Muscle of leg (tissue), 16 donors: Measurements from ENCODE around the gene SIX2. TPM values are rescaled to one million over a fixed set of nuclear protein-coding genes. Genes with fewer than 3 reads are reported as not detected.

Source experiments
- DNase-seq: peaks from one replicate; pipeline ENCODE4 v3.0.0; 2013
- H3K27ac ChIP-seq: one replicate; pipeline ENCODE4 v1.5.1; 2013; ENCODE audit warnings: mild to moderate bottlenecking, low read length, control low read depth
- H3K27me3 ChIP-seq: one replicate; pipeline ENCODE4 v1.6.1; 2013; ENCODE audit warnings: low read length; ENCODE audit not compliant: control insufficient read depth, insufficient read depth
- H3K36me3 ChIP-seq: one replicate; pipeline ENCODE4 v1.6.1; 2013; ENCODE audit warnings: low read length; ENCODE audit not compliant: control insufficient read depth, insufficient read depth
- H3K4me1 ChIP-seq: one replicate; pipeline ENCODE4 v1.6.1; 2013; ENCODE audit warnings: low read length; ENCODE audit not compliant: control insufficient read depth, insufficient read depth
- H3K4me3 ChIP-seq: one replicate; pipeline ENCODE4 v1.5.1; 2013; ENCODE audit warnings: low read length, control low read depth
- H3K9me3 ChIP-seq: replicated peaks from 2 replicates; pipeline ENCODE4 v1.6.1; 2013; ENCODE audit warnings: low read depth, low read length; ENCODE audit not compliant: control insufficient read depth
- WGBS: methylation state at CpG from one replicate; pipeline ENCODE4 v1.1.5; 2013; ENCODE audit warnings: missing lambda C conversion rate; ENCODE audit not compliant: insufficient coverage; 5-methylcytosine and 5-hydroxymethylcytosine counted together
- long read RNA-seq, 11 donors: transcript quantifications; one replicate each; lab custom pipeline, GENCODE V29; 2026
- polyA plus RNA-seq, 8 donors: library from polyadenylated mRNA; unstranded; fragments of 120-200 nt; gene quantifications; one replicate each; pipeline versions ENCODE4 v1.2.1 to v1.2.3, GENCODE V29; 2013; ENCODE audit warnings: inconsistent platforms in 1 of 8, low replicate concordance in 1 of 8; ENCODE audit not compliant: insufficient read length in 8 of 8, insufficient read depth in 1 of 8
- total RNA-seq: library from RNA; stranded (reverse); fragments of 120-200 nt; gene quantifications from one replicate; pipeline ENCODE4 v1.2.4, GENCODE V29; 2013

SIX2 gene
- total RNA-seq (3.3 TPM), polyA plus RNA-seq (10 to 100 TPM in 6 of 8 donors, 1 to 10 TPM in 2; 4.5 to 20.0 (median 15.7) TPM)
- long read RNA-seq, donor 1, transcript SIX2-201 (2 exons, 2,205 nt): major isoform, 5 of 5 reads
- long read RNA-seq, donor 1, partial matches to known transcripts: 0 of 5 reads
- long read RNA-seq, donor 1, other reads (novel, unspliced or antisense): 0 of 5 reads
- long read RNA-seq, donor 2: 0 reads
- long read RNA-seq, donor 3, partial matches to known transcripts: 0 of 4 reads
- long read RNA-seq, donor 3, other reads (novel, unspliced or antisense): 0 of 4 reads
- long read RNA-seq, donor 4, partial matches to known transcripts: 0 of 4 reads
- long read RNA-seq, donor 4, other reads (novel, unspliced or antisense): 0 of 4 reads
- long read RNA-seq, donor 5, transcript SIX2-201 (2 exons, 2,205 nt): major isoform, 9 of 9 reads
- long read RNA-seq, donor 5, partial matches to known transcripts: 0 of 9 reads
- long read RNA-seq, donor 5, other reads (novel, unspliced or antisense): 0 of 9 reads
- long read RNA-seq, donor 6, partial matches to known transcripts: 0 of 4 reads
- long read RNA-seq, donor 6, other reads (novel, unspliced or antisense): 0 of 4 reads
- long read RNA-seq, donor 7, transcript SIX2-201 (2 exons, 2,205 nt): major isoform, 5 of 5 reads
- long read RNA-seq, donor 7, partial matches to known transcripts: 0 of 5 reads
- long read RNA-seq, donor 7, other reads (novel, unspliced or antisense): 0 of 5 reads
- long read RNA-seq, donor 8, partial matches to known transcripts: 0 of 2 reads
- long read RNA-seq, donor 8, other reads (novel, unspliced or antisense): 0 of 2 reads
- long read RNA-seq, donor 9, partial matches to known transcripts: 0 of 2 reads
- long read RNA-seq, donor 9, other reads (novel, unspliced or antisense): 0 of 2 reads
- long read RNA-seq, donor 10, partial matches to known transcripts: 5 of 7 reads
- long read RNA-seq, donor 10, other reads (novel, unspliced or antisense): 0 of 7 reads
- long read RNA-seq, donor 11, transcript SIX2-201 (2 exons, 2,205 nt): major isoform, 5 of 5 reads
- long read RNA-seq, donor 11, partial matches to known transcripts: 0 of 5 reads
- long read RNA-seq, donor 11, other reads (novel, unspliced or antisense): 0 of 5 reads

DNA sequence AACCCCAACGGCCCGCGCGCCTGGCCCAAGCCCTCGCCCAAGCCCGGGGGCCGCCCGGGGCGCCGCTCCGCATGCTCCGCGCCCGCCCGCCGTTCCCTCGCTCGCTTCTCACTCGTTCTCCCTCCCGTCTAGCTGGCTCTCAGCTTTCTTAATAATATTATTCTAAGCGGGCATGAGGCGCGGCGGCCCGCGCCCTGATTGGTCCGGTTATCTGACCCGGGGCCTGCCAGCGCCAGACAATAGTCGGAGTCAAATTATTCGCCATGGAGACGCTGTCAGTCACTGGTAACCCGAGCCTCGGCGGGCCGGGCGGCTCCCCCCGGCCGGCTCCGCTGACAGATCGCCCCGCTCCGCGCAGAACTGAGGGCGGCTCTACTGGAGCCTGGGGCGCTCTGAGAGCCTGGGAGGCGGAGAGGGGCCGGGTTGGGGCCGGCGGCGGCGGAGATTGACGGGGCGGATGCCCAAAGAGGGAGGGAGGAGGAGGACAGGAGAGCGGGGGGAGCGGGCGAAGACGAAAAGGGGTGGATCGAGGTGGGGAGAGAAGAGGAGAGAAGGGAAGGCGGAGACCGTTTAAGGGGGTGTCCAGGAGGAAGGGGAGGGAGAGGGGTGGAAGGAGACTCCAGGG lies at the start of gene SIX2:
TSS of gene SIX2 (minus strand) at position 150 of the 625 bp plus-strand sequence. CDS start 342 bp downstream, outside the sequence.
- DNase-seq: peak; percentile 99
- under 1% methylated on average over 60 of the region's 61 CpGs for WGBS
- Histone ChIP-seq H3K36me3 (no peaks in the 10 kb centered on the region), H3K9me3 (no peaks in the 10 kb centered on the region), H3K27me3 (peaks cover 92% of the 10 kb centered on the region), H3K4me3 (peak within 1 kb of the TSS; percentile 55), H3K27ac (peak within 1 kb of the TSS; percentile 94), H3K4me1 (peaks cover 71% of the 10 kb centered on the region)

DNA sequence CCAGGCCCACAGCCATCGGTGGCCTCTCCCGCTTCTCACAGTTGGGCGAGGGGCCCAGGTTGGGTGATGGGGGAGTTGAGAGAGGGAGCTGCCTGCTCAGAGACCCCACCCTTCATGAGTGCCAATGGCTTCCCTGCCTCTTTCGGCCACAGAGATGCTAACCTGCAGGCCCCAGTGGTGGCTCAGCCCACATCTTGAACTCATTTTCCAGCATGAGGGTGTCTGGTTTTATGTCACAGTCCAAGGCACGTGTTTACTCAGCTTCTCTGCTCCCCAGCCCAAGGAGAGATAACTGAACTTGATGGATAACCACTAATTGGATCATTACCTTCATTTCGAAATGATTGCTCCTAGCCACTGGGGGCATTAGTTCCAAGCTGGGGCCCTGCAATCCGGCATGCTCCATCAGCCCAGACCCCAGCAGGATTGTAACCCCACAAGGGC lies 45.9 kb upstream of the SIX2 start:
- DNase-seq: peak; percentile 11
- no peak overlapping the region for H3K27ac ChIP-seq
- peaks cover 3% of the 10 kb centered on the region for H3K4me1 ChIP-seq
- WGBS: 30% methylated on average over 3 of the region's 7 CpGs
- H3K36me3 ChIP-seq: no peaks in the 10 kb centered on the region
- peaks cover 2% of the 10 kb centered on the region for H3K27me3 ChIP-seq
- no peaks in the 10 kb centered on the region for H3K9me3 ChIP-seq
- H3K4me3 ChIP-seq: no peak overlapping the region

DNA sequence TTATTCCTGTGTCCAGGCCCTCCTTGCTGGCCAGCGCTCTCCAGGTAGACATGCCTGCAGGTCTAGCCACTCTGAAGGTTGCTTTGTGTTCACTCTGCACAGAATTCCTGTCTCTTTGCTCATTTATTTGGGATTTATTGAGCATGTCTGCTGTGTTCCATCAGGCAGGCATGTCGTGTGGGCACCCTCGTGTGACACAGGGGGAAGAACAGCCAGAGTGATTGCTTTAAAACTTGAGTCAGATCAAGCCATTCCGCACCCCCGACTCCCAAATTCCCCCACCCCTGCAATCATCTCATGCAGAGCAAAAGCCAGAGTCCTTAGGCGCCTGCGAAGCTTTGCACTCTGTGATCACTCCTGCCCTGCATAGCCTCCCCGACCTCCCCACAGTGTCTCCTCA lies 44.7 kb upstream of the SIX2 start:
- no peaks in the 10 kb centered on the region for H3K36me3 ChIP-seq
- no peak overlapping the region for H3K4me3 ChIP-seq
- no peaks in the 10 kb centered on the region for H3K9me3 ChIP-seq
- peaks cover 3% of the 10 kb centered on the region for H3K4me1 ChIP-seq
- 69% methylated on average over 7 of the region's 8 CpGs for WGBS
- DNase-seq: no peak
- H3K27me3 ChIP-seq: peaks cover 5% of the 10 kb centered on the region
- no peak overlapping the region for H3K27ac ChIP-seq

DNA sequence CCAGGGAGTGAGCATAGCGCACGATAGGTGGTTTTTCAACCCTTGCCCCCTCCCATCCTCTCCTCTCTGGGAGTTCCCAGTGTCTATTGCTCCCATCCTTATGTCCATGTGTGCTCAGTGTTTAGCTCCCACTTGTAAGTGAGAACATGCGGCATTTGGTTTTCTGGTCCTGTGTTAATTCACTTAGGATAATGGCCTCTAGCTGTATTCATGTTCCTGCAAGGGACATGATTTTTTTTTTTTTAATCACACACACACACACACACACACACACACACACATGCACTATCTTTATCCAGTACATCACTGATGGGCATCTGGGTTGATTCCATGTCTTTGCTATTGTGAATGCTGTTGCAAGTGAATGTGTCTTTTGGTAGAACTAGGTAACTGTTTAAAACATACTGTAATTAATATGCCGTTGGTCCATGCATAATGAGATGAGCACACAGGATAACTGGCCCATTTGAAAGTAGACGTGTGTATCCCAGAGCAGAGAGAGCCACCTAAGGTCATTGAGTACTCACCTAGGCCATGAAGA lies 43.2 kb upstream of the SIX2 start:
- no peaks in the 10 kb centered on the region for H3K9me3 ChIP-seq
- H3K4me3 ChIP-seq: no peak overlapping the region
- peaks cover 5% of the 10 kb centered on the region for H3K27me3 ChIP-seq
- no peak for DNase-seq
- no peaks in the 10 kb centered on the region for H3K36me3 ChIP-seq
- H3K4me1 ChIP-seq: peaks cover 3% of the 10 kb centered on the region
- 100% methylated on average over 2 of the region's 5 CpGs for WGBS
- H3K27ac ChIP-seq: no peak overlapping the region

DNA sequence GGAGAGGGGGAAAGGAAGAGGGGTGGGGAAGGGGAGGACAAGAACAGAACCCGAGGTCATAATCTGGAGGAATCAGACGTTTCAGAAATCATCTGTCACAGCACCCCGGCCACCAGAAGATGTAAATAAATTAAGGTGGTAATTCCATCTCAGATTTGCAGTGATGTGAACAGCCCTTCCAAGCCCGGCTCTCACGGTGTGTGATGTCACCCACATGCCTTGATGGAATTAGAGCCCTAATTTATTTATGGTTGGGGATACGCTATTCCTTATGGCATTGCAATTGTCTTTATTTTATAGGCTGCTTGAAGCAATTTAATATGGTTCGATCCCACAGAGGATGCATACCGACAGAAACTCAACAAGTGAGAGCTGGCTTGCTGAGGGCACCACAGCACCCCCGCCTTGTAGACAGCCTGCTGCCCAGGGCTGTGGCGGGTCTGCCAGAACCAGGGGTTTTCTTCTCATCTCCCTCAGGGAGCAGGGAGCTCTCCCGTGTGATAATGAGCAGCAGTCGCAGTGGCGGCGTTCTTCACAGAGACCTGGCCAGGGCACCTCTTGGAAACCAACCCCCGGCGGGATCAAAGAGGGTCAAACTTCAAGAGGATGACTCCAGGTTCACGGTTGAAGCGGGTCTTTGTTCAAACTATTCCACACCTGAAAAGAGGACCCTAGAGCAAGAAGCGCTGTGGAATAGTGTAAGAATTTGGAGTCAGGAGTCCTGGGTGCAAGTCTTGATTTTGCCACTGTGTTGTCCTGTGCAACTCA lies 40.5 kb upstream of the SIX2 start:
- DNase-seq: no peak
- Histone ChIP-seq H3K9me3 (no peaks in the 10 kb centered on the region), H3K27me3 (peaks cover 3% of the 10 kb centered on the region), H3K27ac (no peak overlapping the region), H3K36me3 (no peaks in the 10 kb centered on the region), H3K4me3 (no peak overlapping the region), H3K4me1 (no peaks in the 10 kb centered on the region)
- 75% methylated on average over 13 of the region's 19 CpGs for WGBS

DNA sequence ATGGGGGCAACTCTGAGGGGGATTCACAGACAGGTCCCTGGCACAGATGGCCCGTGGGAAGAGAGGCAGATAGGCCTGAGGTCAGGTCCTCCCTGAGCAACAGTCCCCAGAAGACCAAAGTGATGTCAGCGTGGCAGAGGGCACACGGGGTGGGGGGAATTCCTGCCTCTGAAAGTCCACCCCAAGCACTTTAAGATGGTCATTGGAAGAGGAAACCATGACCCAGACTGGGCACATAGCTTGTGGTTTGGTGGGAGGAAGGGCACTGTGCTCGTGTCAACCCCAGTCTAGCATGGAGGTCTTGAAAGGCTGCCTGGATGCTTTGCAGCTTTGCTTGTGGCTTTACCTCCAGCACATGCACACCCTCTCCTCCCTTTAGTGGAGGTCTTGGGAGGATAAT lies 38.0 kb upstream of the SIX2 start:
- WGBS: no CpG with 5 or more reads among the region's 4 CpGs
- peaks cover 4% of the 10 kb centered on the region for H3K27me3 ChIP-seq

DNA sequence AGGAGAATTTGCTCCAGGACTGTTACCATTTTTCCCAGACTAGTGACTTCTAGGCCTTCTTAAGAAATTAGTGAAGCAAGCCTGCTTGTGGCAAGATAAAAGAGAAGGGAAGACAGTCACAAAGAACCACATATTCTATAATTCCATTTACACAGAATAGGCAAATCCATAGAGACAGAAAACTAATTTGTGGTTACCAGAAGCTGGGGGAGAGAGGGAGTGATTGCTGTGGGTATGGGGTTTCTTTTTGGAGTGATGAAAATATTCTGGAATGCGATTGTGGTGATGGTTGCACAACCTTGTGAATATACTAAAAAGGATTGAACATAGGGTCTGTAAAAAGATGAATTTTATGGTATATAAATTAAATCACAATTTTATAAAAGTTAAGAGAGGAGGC lies 37.5 kb upstream of the SIX2 start:
- no CpG with 5 or more reads among the region's 1 CpG for WGBS
- DNase-seq: no peak
- H3K9me3 ChIP-seq: no peaks in the 10 kb centered on the region
- H3K27me3 ChIP-seq: peaks cover 7% of the 10 kb centered on the region
- no peak overlapping the region for H3K4me3 ChIP-seq
- no peaks in the 10 kb centered on the region for H3K4me1 ChIP-seq
- H3K36me3 ChIP-seq: no peaks in the 10 kb centered on the region
- H3K27ac ChIP-seq: no peak overlapping the region

More for the DNA sequence above, 38.0 kb upstream of the SIX2 start:
- Histone ChIP-seq H3K36me3 (no peaks in the 10 kb centered on the region), H3K27ac (no peak overlapping the region), H3K9me3 (no peaks in the 10 kb centered on the region), H3K4me1 (no peaks in the 10 kb centered on the region), H3K4me3 (no peak overlapping the region)
- no peak for DNase-seq

DNA sequence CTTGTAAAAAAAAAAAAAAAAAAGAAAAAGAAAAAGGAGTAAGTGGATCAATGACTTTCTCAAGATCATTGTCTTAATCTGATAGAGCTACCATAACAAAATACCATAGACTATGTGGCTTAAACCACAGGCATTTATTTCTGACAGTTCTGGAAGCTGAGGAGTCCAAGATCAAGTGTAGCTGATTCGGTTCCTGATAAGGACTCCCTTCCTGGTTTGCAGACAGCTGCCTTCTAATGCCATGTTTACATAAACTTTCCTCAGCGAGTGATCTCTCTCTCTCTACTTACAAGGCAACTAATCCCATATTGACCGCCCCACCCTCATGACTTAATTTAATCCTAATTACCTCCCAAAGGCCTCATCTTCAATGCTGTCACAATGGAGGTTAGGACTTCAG lies 36.5 kb upstream of the SIX2 start:
- 88% methylated on average over 1 of the region's 3 CpGs for WGBS
- no peaks in the 10 kb centered on the region for H3K36me3 ChIP-seq
- H3K27me3 ChIP-seq: peaks cover 7% of the 10 kb centered on the region
- H3K27ac ChIP-seq: no peak overlapping the region
- no peak for DNase-seq
- no peak overlapping the region for H3K4me3 ChIP-seq
- H3K9me3 ChIP-seq: no peaks in the 10 kb centered on the region
- H3K4me1 ChIP-seq: no peaks in the 10 kb centered on the region

DNA sequence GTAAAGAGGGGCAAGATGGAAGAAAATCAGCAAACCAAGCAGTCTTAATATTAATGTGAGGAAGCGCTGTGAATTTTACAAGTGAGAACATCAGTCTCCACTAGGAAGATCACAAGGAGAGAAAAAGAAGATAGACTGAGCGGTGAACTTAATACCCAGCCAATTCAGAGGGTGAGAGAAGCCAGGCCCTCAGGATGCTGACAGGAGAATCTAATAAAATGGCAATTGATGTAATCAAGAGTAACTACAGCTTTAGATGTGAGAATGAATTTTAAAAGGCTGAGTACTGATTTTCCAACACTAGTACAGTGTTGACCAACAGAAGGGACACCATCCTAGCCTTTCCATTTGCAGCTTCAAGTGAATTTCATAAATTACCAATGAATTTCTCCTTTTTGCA lies 35.7 kb upstream of the SIX2 start:
- 57% methylated on average over 1 of the region's 2 CpGs for WGBS
- Histone ChIP-seq H3K9me3 (no peaks in the 10 kb centered on the region), H3K27me3 (peaks cover 6% of the 10 kb centered on the region), H3K36me3 (no peaks in the 10 kb centered on the region), H3K4me1 (no peaks in the 10 kb centered on the region), H3K27ac (no peak overlapping the region), H3K4me3 (no peak overlapping the region)
- no peak for DNase-seq
